ENCODE measurements around the gene GSN.

DNA sequence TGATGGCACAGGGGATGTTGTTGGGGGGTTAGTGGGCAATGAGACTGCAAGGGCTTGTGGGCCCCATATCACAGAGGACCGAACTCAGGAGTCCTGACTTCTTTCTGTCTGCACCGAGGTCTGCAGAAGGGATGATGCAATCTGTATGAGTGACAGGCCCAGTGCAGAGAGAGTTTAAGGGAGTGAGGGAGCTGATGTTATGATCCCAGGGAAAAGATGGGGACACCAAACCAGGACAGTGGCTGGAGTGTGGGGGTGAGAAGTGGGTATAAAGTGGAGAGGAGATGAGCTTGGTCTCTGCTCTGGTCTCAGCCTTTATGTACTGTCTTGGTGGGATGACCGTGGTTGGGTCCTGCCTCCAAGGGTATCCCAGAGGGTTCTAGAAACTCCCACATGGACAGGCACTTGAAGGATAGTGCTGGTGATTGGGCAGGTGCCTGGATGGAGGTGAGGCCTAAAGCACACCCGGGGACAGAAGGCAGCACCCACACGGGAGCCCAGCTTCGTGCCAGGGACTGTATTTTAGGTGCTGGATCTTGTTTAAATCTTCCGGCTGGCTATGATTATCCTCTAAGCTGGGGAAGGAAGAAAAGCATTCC, 21.9 kb downstream of the GSN start:
- TF ChIP-seq, protein P1, sequence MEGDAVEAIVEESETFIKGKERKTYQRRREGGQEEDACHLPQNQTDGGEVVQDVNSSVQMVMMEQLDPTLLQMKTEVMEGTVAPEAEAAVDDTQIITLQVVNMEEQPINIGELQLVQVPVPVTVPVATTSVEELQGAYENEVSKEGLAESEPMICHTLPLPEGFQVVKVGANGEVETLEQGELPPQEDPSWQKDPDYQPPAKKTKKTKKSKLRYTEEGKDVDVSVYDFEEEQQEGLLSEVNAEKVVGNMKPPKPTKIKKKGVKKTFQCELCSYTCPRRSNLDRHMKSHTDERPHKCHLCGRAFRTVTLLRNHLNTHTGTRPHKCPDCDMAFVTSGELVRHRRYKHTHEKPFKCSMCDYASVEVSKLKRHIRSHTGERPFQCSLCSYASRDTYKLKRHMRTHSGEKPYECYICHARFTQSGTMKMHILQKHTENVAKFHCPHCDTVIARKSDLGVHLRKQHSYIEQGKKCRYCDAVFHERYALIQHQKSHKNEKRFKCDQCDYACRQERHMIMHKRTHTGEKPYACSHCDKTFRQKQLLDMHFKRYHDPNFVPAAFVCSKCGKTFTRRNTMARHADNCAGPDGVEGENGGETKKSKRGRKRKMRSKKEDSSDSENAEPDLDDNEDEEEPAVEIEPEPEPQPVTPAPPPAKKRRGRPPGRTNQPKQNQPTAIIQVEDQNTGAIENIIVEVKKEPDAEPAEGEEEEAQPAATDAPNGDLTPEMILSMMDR (conservative IDR thresholded peaks at IDR 0.05 in 1 of 2, IDR thresholded peaks at IDR 0.05 in 1 of 2; ENCODE audit: extremely low read depth in 1 of 2, insufficient read depth in 1 of 2, low read depth in 1 of 2, low read length in 2 of 2) = no peak
- TF ChIP-seq EZH2 (IDR thresholded peaks at IDR 0.05; ENCODE audit: borderline replicate concordance, low read length) = no peak
